CD4-positive, alpha-beta T cell treated with Interleukin-4 for 1 hour (primary cell): Measurements from ENCODE around the gene TMEM167A.
"Not testable (repeated sequence)": the region's sequence is repeated elsewhere in the genome, so short reads cannot be mapped to it uniquely, and the experiment has no call there.

Experiments
- DNase-seq, 2 donors: peaks; one replicate each; pipeline ENCODE4 v3.0.0-alpha.2; 2020 to 2022

The TMEM167A gene

GRCh38 chr5:83085106-83085505 lies 7.9 kb upstream of the TMEM167A start:
- no peak for DNase-seq

GRCh38 chr5:83084336-83084735 lies 7.1 kb upstream of the TMEM167A start:
- DNase-seq: no peak

GRCh38 chr5:83082750-83083149 lies 5.6 kb upstream of the TMEM167A start:
- no peak for DNase-seq

GRCh38 chr5:83077662-83078261 lies 568 bp upstream of the TMEM167A start:
- peak; percentile 11 to 33 for DNase-seq

GRCh38 chr5:83072966-83073365 lies 4.2 kb downstream of the TMEM167A start:
- no peak for DNase-seq

GRCh38 chr5:83071286-83072051 lies 5.7 kb downstream of the TMEM167A start:
- DNase-seq: no peak

GRCh38 chr5:83069096-83069799 lies 7.9 kb downstream of the TMEM167A start:
- DNase-seq: no peak

GRCh38 chr5:83067377-83067776 lies 9.8 kb downstream of the TMEM167A start:
- DNase-seq: not testable (repeated sequence)

- no peak for DNase-seq
Measured at GRCh38 chr5:83066548-83067110, 10.6 kb downstream of the TMEM167A start.

- no peak for DNase-seq
Measured at GRCh38 chr5:83059341-83059740, 17.9 kb downstream of the TMEM167A start.

- no peak for DNase-seq
Measured at GRCh38 chr5:83058726-83059125, 18.5 kb downstream of the TMEM167A start.

- no peak for DNase-seq
Measured at GRCh38 chr5:83055166-83055565, 22.0 kb downstream of the TMEM167A start.

- no peak for DNase-seq
Measured at GRCh38 chr5:83050723-83051340, 26.4 kb downstream of the TMEM167A start.

GRCh38 chr5:83049370-83049885 lies 27.8 kb downstream of the TMEM167A start:
- DNase-seq: no peak

GRCh38 chr5:83048811-83049210 lies 28.4 kb downstream of the TMEM167A start:
- DNase-seq: no peak

GRCh38 chr5:83048277-83048676 lies 28.9 kb downstream of the TMEM167A start:
- DNase-seq: no peak

GRCh38 chr5:83044926-83045325 lies 32.3 kb downstream of the TMEM167A start:
- DNase-seq: no peak

- no peak for DNase-seq
Measured at GRCh38 chr5:83042507-83042906, 34.7 kb downstream of the TMEM167A start.

- no peak for DNase-seq
Measured at GRCh38 chr5:83038924-83039323, 38.3 kb downstream of the TMEM167A start.

GRCh38 chr5:83036991-83037575 lies 40.1 kb downstream of the TMEM167A start:
- no peak for DNase-seq

- DNase-seq: no peak
Measured at GRCh38 chr5:83035373-83036100, 41.7 kb downstream of the TMEM167A start.
